ENCODE results near the gene HNRNPD.
A peak's percentile ranks its signal among the peaks of the same experiment; 100 is the strongest.
"Not testable (repeated sequence)": the region's sequence is repeated elsewhere in the genome, so short reads cannot be mapped to it uniquely, and the experiment has no call there.

HNRNPD gene, protein sequence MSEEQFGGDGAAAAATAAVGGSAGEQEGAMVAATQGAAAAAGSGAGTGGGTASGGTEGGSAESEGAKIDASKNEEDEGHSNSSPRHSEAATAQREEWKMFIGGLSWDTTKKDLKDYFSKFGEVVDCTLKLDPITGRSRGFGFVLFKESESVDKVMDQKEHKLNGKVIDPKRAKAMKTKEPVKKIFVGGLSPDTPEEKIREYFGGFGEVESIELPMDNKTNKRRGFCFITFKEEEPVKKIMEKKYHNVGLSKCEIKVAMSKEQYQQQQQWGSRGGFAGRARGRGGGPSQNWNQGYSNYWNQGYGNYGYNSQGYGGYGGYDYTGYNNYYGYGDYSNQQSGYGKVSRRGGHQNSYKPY

DNA sequence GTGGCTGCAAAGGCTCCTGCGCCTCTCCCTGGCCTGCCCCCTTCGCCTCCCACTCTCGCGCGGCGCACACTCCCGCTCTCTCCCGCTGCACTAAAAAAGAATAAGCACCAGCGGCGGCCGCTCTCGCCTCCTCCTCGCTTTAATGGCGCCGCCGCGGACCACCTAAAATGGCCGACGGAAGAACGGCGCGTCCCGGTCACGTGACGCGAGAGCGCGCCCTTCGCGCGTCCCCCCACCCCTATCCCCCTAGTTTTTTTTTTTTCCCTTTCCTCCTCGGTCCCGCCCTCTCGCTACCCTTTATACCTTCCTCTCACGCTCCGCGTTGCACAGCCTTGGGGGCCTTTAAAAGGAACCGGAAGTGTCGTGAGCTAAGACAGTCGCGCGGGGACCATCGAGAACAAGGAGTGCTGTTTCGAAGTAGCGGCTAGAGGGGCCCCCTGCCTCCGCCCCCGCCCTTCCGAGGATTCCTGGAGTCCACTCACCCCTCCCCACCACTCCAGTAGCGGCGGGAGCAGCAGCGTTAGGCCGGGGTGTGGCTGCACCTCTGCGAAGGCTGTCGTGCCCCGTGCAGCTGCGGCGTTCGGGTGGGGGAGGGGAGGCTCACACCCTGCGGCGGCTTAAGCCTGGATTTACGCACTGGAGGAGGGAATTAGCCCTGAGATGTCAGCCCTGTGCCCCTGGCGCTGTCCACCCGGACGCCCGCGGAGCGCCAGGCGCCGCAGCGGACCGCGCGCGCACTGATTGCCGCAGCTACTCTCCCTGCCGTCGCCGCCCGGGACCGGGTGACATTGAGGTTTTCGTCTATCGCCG is at the start of gene HNRNPD:
Gene HNRNPD (minus strand): TSS at position 176 of the 810 bp plus-strand sequence. CDS start 313 bp downstream, outside the sequence.
- peak; percentile 82 for DNase-seq (ENCODE audit: low read depth, low spot score)

DNA sequence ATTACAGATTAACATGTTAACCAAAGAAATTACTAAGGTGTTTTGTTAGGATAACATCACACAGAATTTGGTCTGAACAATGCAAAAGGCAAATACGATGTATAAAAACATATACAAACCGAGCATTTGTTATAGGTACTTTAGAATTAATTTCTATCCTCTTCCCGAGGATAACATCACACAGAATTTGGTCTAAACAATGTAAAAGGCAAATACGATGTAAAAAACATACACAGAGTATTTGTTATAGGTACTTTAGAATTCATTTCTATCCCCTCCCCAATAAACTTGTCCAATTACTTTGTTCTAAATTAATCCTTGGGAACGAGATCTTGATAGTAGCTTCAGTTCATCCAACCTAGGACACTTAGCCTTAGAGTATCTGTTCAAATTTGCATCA is 48.8 kb upstream of the HNRNPD start:
- DNase-seq (ENCODE audit: low read depth, low spot score): no peak

DNA sequence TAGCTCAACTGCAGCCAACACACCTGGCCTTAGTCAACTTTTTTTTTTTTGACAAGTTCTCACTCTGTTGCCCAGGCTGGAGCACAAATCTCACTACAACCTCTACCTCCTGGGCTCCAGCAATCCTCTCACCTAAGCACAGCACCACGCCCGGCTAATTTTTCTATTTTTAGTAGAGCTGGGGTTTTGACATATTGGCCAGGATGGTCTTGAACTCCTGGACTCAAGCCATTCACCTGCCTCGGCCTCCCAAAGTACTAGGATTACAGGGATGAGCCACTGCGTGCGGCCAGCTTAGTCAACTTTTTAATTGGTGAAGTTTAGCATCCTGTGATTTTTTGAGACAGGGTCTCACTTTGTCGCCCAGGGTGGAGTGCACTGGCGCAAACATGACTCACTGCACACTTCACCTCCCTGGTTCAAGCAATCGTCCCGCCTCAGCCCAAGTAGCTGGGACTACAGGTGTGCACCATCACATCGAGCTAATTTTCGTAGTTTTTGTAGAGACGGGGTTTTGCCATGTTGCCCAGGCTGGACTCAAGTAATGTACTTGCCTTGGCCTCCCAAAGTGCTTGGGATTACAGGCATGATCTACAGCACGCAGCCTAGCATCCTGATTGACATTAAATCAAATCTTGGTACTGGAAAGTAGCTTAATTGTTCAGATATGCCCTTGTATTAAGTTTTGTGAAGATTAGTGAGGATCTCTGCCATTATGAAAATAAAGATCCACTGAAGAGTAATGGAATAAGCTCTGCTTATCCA is 48.2 kb upstream of the HNRNPD start:
- no peak for DNase-seq (ENCODE audit: low read depth, low spot score)

DNA sequence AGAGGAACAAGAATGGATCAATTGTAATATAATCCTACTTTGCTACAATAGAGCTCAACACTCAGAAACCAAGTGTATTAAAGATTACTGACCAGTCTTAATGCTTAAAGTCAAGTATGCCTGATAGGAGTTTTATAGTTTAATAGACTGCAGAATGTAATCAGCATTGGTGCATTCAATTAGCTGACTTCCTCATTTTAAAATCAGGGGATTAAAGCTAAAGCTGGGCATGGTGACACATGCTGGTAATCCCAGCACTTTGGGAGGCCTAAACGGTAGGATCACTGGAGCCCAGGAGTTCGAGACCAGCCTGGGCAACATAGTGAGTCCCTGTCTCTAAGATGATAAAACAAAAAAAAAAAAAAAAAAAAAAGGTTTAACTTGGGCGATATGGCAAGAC is 45.7 kb upstream of the HNRNPD start:
- DNase-seq (ENCODE audit: low read depth, low spot score): no peak

DNA sequence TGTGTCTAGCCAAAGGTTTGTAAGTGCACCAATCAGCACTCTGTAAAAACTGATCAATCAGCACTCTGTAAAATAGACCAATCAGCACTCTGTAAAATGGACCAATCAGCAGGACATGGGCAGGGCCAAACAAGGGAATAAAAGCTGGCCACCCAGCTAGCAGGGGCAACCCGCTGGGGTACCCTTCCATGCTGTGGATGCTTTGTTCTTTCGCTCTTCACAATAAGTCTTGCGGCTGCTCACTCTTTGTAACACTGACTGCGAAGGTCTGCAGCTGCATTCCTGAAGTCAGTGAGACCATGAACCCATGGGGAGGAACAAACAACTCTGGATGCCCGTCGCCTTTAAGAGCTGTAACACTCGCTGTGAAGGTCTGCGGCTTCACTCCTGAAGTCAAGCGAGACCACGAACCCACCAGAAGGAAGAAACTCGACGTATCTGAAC is 42.2 kb upstream of the HNRNPD start:
- DNase-seq (ENCODE audit: low read depth, low spot score): no peak

DNA sequence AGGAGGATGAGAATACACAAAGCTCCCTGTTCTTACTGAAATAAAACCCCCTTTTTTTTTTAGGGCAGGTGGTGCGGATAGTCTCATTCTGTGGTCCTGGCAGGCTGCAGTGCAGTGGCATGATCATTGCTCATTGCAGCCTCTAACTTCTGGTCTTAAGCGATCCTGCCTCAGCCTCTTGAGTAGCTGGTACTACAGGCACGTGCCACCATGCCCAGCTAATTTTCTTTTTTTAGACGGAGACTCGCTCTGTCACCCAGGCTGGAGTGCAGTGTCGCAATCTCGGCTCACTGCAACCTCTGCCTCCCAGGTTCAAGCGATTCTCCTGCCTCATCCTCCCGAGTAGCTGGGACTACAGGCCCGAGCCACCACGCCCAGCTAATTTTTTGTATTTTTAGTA is 41.3 kb upstream of the HNRNPD start:
- DNase-seq (ENCODE audit: low read depth, low spot score): not testable (repeated sequence)

DNA sequence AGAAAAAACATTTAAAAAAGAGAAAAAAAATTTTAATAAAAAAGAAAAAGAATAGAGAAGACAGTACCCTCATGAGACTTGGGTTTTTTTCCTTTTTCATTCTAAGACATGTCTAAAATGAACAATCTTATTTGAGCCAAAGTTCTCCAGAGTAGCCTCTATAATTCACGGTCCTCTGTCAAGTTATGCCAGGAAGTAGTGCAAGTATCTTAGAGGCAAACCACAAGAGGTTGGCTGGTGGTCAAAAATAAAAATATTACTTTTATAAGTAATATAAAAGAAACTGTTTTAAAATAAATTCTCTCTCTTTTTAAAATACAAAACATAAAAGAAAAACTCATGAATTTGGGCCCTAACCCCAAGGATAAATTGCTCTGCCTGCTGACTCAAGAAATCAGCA is 29.9 kb upstream of the HNRNPD start:
- no peak for DNase-seq (ENCODE audit: low read depth, low spot score)

DNA sequence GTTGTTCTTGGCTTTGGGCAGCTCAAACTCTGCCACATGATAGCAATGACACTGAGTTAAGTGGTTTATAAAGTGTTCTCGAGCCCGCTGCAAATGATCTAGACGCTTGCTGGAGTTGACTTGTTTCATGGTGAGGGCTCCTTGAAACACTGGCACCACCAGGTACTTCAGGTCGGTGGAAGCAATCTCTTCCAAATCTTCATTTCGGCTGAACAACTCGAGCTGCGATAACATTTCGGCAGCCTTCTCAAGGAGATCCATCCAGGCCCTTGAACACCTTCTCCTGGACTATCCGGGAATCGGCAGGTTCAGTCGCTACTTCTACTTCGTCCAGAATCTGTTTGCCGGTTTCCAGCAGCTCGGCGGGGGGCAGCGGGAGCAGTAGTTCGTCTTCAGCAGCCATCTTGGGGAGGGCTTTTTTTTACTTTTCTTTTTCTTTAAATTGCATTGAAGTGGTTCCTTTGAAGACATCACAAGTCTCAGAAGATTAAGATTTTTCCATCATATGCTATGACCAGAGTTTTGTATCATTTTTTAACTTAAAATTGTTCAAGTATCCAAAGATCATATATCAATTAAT is 28.5 kb upstream of the HNRNPD start:
- DNase-seq (ENCODE audit: low read depth, low spot score): no peak

DNA sequence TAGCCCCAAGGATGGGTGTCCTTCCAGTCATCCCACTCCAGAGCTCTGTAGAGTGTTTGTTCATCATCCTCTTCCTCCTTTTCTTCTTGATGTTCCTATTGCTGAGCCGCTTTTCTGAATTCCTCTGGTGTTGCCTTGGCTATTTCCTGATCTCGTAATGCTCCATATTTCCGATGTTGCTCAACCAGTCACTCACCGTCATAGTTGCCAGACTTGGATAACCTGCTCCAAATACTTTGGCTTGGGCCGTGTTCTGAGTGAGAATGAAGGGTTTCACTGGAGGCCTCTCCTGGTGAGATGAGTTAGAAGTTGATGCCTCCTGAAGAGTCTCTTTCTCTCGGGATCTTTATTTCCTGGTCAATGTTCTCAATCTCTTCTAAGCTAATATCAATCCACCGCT is 27.8 kb upstream of the HNRNPD start:
- no peak for DNase-seq (ENCODE audit: low read depth, low spot score)

DNA sequence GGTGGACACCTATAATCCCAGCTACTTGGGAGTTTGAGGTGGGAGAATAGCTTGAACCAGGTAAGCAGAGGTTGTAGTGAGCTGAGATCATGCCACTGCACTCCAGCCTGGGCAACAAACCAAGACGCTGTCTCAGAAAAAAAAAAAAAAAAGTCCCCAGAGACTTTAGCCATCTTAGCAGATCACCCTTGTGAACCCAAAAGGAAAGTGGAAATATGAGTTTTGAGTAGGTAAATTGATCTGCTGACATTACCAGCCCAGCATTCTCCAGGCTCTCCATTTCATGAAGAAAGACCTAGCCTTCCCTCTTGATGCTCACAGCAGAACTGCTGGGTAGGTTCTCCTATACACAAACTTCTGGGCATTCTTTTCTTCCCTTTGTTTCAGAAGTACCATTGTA is 24.5 kb upstream of the HNRNPD start:
- no peak for DNase-seq (ENCODE audit: low read depth, low spot score)

DNA sequence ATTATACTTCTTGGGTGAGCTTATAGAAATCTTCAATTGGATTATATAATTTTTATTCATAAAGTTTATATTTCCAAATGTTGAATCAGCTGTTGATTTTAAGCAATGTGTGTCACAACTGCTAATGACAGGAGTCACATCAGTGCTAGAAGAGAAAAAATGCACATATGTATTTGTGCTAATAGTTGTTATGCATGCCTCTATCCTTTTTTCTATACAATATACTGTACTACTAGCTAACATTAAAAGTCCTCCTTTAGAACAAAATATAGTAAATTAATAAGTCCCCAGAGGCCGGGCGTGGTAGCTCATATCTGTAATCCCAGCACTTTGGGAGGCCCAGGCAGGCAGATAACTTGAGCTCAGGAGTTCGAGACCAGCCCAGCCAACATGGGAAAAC is 23.7 kb upstream of the HNRNPD start:
- DNase-seq (ENCODE audit: low read depth, low spot score): no peak

DNA sequence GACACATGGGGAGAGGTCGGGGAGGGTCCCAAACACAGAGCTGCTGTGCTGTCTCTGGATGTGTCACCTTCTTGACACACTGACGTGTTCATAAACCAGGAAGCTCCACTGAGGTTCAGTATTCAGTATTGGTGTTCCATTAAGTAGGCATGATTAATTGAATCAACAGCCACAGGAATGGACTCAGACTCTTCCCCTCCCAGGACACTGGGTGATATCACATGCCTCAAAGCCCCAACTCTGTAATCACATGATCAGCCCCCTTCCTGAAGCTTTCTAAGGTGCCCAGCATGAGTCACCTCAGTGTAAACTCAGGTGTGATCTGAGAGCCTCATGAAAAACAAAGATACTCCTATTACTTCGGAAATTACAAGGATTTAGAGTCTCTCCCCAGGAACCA is 21.1 kb upstream of the HNRNPD start:
- no peak for DNase-seq (ENCODE audit: low read depth, low spot score)

DNA sequence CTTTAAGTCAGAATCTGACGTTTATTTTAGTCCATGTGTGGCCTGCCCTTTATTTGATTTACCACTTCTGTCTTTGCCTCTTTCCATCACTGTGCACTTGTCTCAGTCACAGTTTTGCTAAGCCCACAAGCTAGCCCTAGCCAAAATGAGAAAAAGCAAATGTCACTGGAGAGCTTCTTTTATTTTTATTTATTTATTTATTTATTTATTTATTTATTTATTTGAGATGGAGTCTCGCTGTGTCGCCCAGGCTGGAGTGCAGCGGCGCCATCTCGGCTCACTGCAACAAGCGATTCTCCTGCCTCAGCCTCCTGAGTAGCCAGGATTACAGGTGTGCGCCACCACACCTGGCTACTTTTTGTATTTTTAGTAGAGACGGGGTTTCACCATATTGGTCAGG is 16.3 kb upstream of the HNRNPD start:
- not testable (repeated sequence) for DNase-seq (ENCODE audit: low read depth, low spot score)

DNA sequence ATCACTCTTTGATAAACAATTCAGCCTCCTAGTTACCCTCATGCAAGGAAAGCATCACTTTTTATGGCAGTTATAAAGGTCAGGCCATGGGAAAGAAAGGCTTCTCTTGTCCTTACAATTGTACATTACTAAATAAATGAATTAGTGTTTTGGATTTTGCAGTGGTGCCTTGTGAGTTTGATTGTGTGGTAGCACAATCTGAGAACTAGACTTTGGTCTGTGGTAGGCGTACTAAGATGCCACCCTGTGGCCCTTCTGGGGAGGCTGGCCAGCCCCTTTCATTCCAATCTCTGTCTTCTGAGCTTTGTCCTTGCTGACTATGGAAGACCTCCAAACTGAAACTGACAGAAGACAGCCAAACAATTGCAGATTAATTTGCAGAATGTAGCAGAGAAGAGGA is 14.6 kb upstream of the HNRNPD start:
- DNase-seq (ENCODE audit: low read depth, low spot score): no peak

DNA sequence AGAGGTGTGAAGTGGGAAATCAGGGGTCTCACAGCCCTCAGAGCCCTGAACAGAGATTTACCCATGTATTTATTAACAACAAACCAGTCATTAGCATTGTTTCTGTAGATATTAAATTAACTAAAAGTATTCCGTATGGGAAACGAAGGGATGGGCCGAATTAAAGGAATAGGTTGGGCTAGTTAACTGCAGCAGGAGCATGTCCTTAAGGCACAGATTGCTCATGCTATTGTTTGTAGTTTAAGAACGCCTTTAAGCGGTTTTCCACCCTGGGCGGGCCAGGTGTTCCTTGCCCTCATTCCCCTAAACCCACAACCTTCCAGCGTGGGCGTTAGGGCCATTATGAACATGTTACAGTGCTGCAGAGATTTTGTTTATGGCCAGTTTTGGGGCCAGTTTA is 12.5 kb upstream of the HNRNPD start:
- not testable (repeated sequence) for DNase-seq (ENCODE audit: low read depth, low spot score)

DNA sequence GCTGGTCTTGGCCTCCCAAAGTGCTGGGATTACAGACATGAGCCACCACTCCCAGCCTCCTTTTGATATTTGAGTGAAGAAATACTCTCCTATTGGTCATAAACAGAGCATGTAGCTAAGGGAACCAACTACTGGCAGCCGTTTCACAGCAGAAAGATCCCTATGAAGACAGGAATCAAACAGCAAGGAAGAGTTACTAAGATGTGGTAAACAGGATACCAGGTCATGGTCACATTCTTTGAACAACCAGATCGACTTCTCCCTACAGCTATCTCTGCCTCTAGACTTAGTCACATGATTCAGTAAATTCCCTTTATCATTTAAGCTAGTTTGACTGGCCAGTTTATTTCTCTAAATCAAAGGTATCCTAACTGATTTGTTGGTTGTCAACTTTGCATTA is 9.0 kb upstream of the HNRNPD start:
- no peak for DNase-seq (ENCODE audit: low read depth, low spot score)

DNA sequence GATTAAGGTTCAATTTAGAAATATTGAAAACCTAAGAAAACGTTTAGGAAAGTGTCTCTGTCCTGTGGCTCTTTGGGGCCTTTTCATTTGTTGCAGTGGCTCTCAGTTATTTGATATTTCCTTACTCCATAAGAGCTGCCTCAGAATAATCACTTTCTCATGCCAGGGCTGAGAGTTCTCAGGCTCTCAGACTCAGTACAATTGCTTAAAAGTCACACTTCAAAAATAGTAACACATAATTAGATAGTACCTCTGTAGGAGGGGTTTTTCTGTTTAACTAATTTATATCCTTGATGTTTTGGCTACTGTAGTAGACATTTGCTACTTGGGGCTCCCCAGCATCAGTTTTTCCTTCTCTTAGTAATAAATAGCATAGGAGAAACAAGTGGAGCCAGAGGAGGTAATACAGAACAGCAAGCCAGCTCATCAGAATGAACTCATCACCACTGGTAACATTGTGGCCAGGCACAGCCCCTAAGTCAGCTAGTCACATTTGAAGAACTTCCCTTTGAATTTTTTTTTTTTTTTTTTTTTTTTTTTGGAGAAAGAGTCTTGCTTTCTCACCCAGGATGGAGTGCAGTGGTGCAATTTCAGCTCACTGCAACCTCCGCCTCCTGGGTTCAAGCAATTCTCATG is 8.0 kb upstream of the HNRNPD start:
- DNase-seq (ENCODE audit: low read depth, low spot score): no peak

DNA sequence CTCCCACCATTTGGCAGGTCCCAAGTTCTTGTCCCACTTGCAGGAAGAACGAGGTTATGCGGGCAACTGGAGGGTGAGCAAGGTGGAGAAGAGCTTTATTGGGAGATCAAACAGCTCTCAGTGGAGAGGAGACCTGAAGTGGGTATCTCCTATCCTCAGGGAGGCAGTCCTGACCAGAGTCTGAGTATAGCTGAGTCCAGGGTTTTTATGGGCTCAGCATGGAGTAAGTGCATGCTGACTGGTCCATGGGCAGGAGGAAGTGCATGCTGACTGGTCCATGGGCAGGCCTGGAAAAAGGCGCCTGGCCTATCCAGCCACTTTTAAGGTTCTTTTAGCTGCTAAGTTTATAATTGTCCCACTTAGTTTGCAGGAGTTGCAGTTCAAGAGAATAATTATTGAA is 7.4 kb upstream of the HNRNPD start:
- no peak for DNase-seq (ENCODE audit: low read depth, low spot score)

DNA sequence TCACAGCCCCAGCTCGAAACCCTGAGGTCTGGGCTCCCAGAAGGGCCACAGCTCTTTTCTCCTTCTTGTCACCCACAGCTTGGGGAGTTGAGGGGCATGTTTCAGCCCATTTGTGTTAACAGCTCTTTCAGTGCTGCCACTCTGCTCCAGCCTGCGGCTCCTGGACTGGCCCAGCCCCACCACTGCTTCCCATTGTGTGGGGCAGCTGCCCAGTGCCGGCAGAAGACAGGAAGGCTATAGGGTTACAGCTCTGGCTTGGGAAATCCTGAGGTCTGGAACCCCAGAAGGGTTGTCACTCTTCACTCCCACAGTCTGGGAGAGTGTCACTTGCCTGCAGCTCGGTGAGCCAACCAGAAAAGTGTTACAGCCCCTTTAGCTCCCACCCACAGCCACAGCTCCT is 7.0 kb upstream of the HNRNPD start:
- DNase-seq (ENCODE audit: low read depth, low spot score): no peak

DNA sequence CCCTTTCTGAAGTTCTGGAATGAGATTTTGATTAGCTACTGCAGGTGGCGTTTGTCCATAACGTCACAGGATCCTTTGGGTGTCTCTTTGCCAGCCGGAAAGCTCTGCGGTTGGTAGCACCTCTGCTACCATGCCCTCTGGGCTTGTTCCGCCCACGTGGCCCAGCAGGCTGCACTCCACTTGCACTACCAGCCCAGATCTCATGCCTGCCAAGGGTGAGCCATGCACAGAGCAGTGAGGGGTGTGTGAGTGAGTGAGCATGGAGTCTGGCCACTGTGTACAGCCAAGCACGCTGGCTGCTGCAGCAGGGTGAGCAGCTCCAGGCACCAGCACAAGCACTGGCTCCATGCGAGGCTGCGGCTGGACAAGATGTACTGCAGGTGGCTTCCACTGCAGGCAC is 6.6 kb upstream of the HNRNPD start:
- DNase-seq (ENCODE audit: low read depth, low spot score): no peak

DNA sequence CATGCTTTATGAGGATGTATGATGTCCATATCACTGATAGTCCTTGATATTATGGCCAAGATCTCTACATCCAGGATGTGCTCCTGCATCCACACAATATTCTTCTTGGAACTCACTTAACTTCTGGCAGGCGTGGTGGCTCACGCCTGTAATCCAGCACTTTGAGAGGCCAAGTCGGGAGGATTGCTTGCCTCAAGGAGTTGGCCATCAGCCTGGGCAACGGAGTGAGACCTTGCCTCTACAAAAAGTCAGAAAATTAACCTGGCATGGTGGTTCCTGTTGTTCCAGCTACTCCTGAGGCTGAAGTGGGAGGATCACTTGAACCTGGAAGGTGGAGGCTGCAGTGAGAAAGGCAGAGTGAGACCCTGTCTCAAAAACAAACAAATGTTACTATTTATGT is 2.3 kb upstream of the HNRNPD start:
- DNase-seq (ENCODE audit: low read depth, low spot score): no peak

DNA sequence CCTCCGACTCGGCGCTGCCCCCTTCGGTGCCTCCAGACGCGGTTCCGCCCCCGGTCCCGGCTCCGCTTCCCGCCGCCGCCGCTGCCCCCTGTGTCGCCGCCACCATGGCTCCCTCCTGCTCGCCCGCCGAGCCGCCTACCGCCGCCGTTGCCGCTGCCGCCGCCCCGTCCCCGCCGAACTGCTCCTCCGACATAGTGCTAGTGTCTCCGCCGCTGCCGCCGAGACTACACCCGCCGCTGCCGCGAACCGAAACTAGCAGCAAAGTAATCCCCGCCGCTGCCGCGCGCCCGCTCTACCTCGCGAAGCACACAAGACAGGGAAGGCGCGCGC is 340 bp downstream of the HNRNPD start:
- DNase-seq (ENCODE audit: low read depth, low spot score): no peak
